Measurements from ENCODE around the gene GALNTL6.

DNA sequence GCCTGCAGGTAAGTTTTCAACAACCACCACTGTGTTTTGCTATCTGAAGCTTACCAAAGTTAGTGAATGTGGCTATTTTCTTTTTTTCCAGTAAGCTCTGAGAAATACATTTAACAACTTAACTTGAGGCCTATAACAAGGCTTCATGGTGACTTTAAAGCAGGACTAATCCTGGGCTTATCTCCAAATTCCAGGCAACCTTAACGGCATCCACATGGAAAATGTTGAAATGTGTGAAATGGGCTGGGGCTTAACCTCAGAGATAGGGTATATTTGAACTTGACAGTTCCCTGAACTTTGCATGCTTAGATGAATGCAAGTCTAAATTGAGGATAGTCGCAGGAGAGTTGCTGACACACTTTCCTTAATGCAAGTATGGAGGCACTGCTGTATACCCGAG, 539.2 kb downstream of the GALNTL6 start:
- no peak for TF ChIP-seq EZH2 (IDR thresholded peaks at IDR 0.05; ENCODE audit: low read depth)
- TF ChIP-seq, protein P1, sequence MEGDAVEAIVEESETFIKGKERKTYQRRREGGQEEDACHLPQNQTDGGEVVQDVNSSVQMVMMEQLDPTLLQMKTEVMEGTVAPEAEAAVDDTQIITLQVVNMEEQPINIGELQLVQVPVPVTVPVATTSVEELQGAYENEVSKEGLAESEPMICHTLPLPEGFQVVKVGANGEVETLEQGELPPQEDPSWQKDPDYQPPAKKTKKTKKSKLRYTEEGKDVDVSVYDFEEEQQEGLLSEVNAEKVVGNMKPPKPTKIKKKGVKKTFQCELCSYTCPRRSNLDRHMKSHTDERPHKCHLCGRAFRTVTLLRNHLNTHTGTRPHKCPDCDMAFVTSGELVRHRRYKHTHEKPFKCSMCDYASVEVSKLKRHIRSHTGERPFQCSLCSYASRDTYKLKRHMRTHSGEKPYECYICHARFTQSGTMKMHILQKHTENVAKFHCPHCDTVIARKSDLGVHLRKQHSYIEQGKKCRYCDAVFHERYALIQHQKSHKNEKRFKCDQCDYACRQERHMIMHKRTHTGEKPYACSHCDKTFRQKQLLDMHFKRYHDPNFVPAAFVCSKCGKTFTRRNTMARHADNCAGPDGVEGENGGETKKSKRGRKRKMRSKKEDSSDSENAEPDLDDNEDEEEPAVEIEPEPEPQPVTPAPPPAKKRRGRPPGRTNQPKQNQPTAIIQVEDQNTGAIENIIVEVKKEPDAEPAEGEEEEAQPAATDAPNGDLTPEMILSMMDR (conservative IDR thresholded peaks at IDR 0.05) = no peak
